Adrenal gland (tissue), 12 donors: ENCODE measurements around the gene BACH2. TPM values are rescaled to one million over a fixed set of nuclear protein-coding genes. Genes with fewer than 3 reads are reported as not detected.

Experiments
- DNase-seq, 7 donors: peaks; one replicate each; pipeline ENCODE4 v3.0.0-alpha.2; 2019 to 2020
- H3K27ac ChIP-seq, 5 donors: fragments of 200-600 bp; sonication (generic) in 4 of 5; 1 replicate in 3 of 5; 2 replicates in 2 of 5; pipeline versions ENCODE4 v1.5.1 to v1.8.0; 2016 to 2020; ENCODE audit warnings: mild to moderate bottlenecking in 1 of 5
- H3K27me3 ChIP-seq: fragments of 200-600 bp; 2 replicates; pipeline ENCODE4 v1.8.0; 2021
- H3K36me3 ChIP-seq, 2 donors: fragments of 200-600 bp; replicated peaks in 1 of 2; 1 replicate in 1 of 2; 2 replicates in 1 of 2; pipeline versions ENCODE4 v1.5.1 to v1.8.0; 2018 to 2022
- H3K4me1 ChIP-seq, 2 donors: fragments of 200-600 bp; replicated peaks in 1 of 2; 1 replicate in 1 of 2; 2 replicates in 1 of 2; pipeline versions ENCODE4 v1.5.1 to v1.8.0; 2018 to 2021
- H3K4me3 ChIP-seq, 4 donors: fragments of 200-600 bp; sonication (generic) in 3 of 4; one replicate each; pipeline ENCODE4 v1.5.1; 2016 to 2018
- H3K9me3 ChIP-seq, 3 donors: fragments of 200-600 bp; sonication (generic) in 1 of 3; replicated peaks in 1 of 3; 1 replicate in 2 of 3; 2 replicates in 1 of 3; pipeline versions ENCODE4 v1.5.1 to v1.8.0; 2016 to 2021
- CTCF ChIP-seq, 6 experiments: fragments of 450-650 bp in 4 of 6; fragments of 200-600 bp in 2 of 6; sonication (generic) in 1 of 6; IDR thresholded peaks; 1 replicate in 5 of 6; 2 replicates in 1 of 6; pipeline versions ENCODE4 v1.5.1 to v1.8.0; 2016 to 2021; ENCODE audit warnings: antibody characterized with exemption in 6 of 6, mild to moderate bottlenecking in 2 of 6, moderate library complexity in 1 of 6
- POLR2A ChIP-seq, 2 donors: fragments of 450-650 bp; IDR thresholded peaks; one replicate each; pipeline ENCODE4 v1.6.1; 2017; ENCODE audit warnings: antibody characterized with exemption in 2 of 2, mild to moderate bottlenecking in 2 of 2, moderate library complexity in 1 of 2
- WGBS, 4 donors: extraction: QIAGEN DNeasy Blood & Tissue Kit in 2 of 4; methylation state at CpG; one replicate each; pipeline versions ENCODE4 v1.1.5 to v1.1.7; 2013 to 2017; 5-methylcytosine and 5-hydroxymethylcytosine counted together
- intact Hi-C, 2 donors: fragments of 100-400 bp; cut with DNase I; formaldehyde crosslinking; loops; one replicate each; pipeline versions ENCODE4 v1.14.1 to v1.15.0; 2022 to 2023
- polyA plus RNA-seq, 3 donors: library from polyadenylated mRNA; stranded (reverse); fragments of 200-250 nt in 2 of 3; fragments of 350-450 nt in 1 of 3; fragmentation: Illumina TruSeq in 1 of 3; extraction: RNeasy Lipid Tissue Mini Kit (QIAGEN cat#74804) in 1 of 3; gene quantifications; one replicate each; pipeline ENCODE4 v1.2.3, GENCODE V29; 2013 to 2014
- total RNA-seq, 9 donors: library from RNA; depleted of rRNA in 4 of 9; stranded (reverse); fragments of >200 nt in 4 of 9; fragments of 120-200 nt in 1 of 9; fragmentation: NEBNext Ultra II Directional in 1 of 9; extraction: Animal tissue kit (Norgen Biotek cat#: 25700) in 1 of 9; gene quantifications; one replicate each; pipeline versions ENCODE4 v1.1.0 to v1.2.4, GENCODE V29; 2013 to 2023
- donor health status: healthy with polysubstance abuse.
- donor health status: Bipolar disorder and iron deficiency.
- donor health status: DM: yes; HTN: yes; CAD: no.
- donor health status: DM: no; HTN: no; CAD: no.
- donor health status: DM: no; HTN: no; CAD: no.
- donor health status: DM: yes; HTN: yes; CAD: no.

BACH2 gene
- total and polyA plus RNA-seq, 12 donors: 0.08 to 2.9 (median 0.83) TPM

DNA sequence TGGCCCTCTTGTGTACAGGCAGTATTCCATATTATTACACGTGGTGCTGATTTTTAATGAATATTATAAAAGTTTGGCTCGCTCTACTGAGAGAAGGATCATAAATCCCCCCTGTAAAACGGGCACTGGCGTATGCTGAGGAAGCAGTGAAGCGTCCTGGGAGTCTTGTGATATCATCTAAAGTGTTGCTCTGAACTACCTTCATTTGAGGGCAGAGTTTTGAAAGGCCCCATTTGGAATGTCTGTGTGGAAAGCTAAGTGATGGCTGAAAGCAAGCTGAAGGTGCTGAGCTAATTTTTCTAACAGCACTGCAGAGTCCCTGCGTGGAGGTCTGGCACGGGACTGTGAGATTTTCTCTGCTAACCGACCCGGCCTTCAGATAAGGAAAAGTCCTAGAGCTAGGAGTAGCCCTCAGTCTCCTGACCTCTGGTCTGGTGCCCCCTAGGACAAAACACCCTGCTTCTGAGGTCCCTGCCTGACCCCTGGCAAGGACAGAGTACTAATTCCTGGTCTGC lies 1.3 kb upstream of the BACH2 start:
- TF ChIP-seq CTCF (IDR thresholded peaks at IDR 0.05) (no peak), POLR2A (IDR thresholded peaks at IDR 0.05) (no peak)
- H3K4me1 ChIP-seq: peaks cover 12 to 17% of the 10 kb centered on the region in 2 donors
- intact Hi-C loops: loop anchor here (5.0 to 10.0 kb wide), 5 partner anchors 87 to 326 kb away; no protein-coding TSS in a partner anchor
- no peak overlapping the region for H3K27ac ChIP-seq
- no peaks in the 10 kb centered on the region for H3K36me3 ChIP-seq
- peaks cover 5% of the 10 kb centered on the region for H3K27me3 ChIP-seq
- 68 to 79% (median 74%) methylated on average over 9 of the region's 9 CpGs for WGBS, 4 donors
- no peaks in the 10 kb centered on the region for H3K9me3 ChIP-seq
- H3K4me3 ChIP-seq: no peak overlapping the region
- no peak for DNase-seq

DNA sequence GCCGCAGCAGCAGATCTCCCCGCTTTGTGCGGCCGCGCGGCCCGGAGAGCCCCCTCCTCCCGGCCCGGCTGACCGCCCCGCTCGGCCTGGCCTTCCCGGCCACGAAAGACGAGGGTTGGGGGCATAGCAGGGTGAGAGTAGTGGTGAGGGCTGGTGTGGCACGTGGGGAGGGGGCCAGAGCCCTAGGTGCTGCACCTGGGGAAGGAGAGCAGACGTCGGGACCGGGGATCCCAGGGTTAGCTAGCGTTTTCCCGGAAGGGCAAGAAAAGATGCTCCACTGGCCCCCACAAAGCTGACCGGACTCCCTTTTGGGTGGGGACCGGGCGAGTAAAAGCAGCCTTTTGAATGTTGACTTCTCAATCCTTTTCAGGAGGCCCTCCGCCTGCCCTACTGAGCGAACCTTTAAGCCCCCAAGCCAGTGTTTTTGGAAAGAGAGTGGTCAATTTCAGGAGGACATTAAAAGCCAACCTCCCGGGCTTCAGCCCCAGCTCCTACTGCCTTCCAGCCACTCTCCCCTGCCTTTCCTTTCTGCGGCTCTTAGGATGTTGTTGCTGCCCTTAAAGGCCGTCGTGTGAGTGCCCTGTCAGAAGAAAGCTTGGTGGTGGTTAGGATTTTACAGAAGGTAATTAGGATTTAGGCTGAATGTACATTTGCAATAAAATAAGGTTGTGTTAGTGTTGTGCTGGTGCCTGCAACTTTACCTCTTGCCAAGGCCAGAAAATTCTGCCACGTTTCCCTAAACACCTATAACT lies 648 bp upstream of the BACH2 start:
- 25 to 84% (median 27%) methylated on average over 7 to 31 of the region's 31 CpGs for WGBS, 4 donors
- Histone ChIP-seq H3K27me3 (peaks cover 5% of the 10 kb centered on the region), H3K27ac (peak overlapping the region in 3 of 5 donors; percentile 41 to 68 (median 62)), H3K9me3 (no peaks in the 10 kb centered on the region), H3K4me1 (peaks cover 12 to 17% of the 10 kb centered on the region in 2 donors), H3K4me3 (peak overlapping the region in 2 of 4 donors; percentile 78 to 89), H3K36me3 (no peaks in the 10 kb centered on the region)
- no peak for DNase-seq
- peak in 1 of 6 experiments; percentile 6 for TF ChIP-seq CTCF (IDR thresholded peaks at IDR 0.05)
- TF ChIP-seq POLR2A (IDR thresholded peaks at IDR 0.05): no peak
- intact Hi-C loops: loop anchor here (5.0 to 10.0 kb wide), 5 partner anchors 88 to 325 kb away; no protein-coding TSS in a partner anchor

DNA sequence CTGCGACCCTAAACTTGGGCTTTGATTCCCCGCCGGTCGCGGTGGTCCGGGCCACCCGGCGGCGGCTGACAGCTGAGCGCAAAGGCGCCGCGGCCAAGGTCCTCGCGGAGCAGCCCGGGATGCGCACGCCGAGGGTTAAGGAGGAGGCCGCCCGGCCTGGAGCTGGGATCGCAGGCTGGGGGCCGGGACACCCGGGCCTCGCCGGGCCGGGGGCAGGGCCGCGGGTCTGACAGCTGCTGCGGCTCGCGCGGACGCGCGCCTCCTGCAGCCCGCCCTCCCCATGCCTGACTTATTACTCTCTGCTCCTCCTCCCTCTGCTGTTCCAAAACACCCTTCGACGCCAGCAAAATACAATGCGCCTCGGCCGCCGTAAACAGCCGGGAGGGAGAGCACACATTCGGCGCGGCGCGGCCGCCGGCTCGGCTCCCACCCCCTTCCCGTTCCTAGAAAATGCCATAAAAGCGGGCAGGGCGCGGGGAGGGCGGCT lies 746 bp downstream of the BACH2 start:
- intact Hi-C loops: loop anchor here (5.0 to 10.0 kb wide), 5 partner anchors 89 to 324 kb away; no protein-coding TSS in a partner anchor
- H3K4me3 ChIP-seq: peak overlapping the region in 3 of 4 donors; percentile 36 to 89 (median 78)
- peak; percentile 45 to 69 (median 54) for DNase-seq
- H3K9me3 ChIP-seq: no peaks in the 10 kb centered on the region
- H3K36me3 ChIP-seq: no peaks in the 10 kb centered on the region
- TF ChIP-seq POLR2A (IDR thresholded peaks at IDR 0.05) (peak in 1 of 2 donors; percentile 25), CTCF (IDR thresholded peaks at IDR 0.05) (no peak)
- H3K27me3 ChIP-seq: peaks cover 5% of the 10 kb centered on the region
- peaks cover 12 to 17% of the 10 kb centered on the region in 2 donors for H3K4me1 ChIP-seq
- WGBS, 4 donors: 0 to 1% (median 0%) methylated on average over 21 to 57 of the region's 57 CpGs; no CpG with 5 or more reads in 1 of the 4 donors
- H3K27ac ChIP-seq: peak overlapping the region in 3 of 5 donors; percentile 41 to 68 (median 62)
